Measurements from ENCODE around the gene PHACTR2. TPM values are rescaled to one million over a fixed set of nuclear protein-coding genes. Genes with fewer than 3 reads are reported as not detected.
A peak's percentile ranks its signal among the peaks of the same experiment; 100 is the strongest.

Gene PHACTR2
- total and polyA plus RNA-seq, 2 of the 13 experiments (the other 11 are each of a cell fraction or from before 2014, with no cell fraction given) = 11.3 to 28.2 TPM

GRCh38 chr6:143692696-143693095, 14.9 kb downstream of the PHACTR2 start (continued):
- no peak for TF ChIP-seq MEF2D (CRISPR knock-in tag; IDR thresholded peaks at IDR 0.05)
- no peak for TF ChIP-seq TERF1 (CRISPR knock-in tag; IDR thresholded peaks at IDR 0.05)
- no peak for TF ChIP-seq ZNF552 (CRISPR knock-in tag; IDR thresholded peaks at IDR 0.05; ENCODE audit: borderline replicate concordance)
- TF ChIP-seq MIXL1 (CRISPR knock-in tag; IDR thresholded peaks at IDR 0.05) = 0 out of 2 replicates have a peak, but pooled peaks have one; percentile 75
- peak; percentile 76; the same call in 1 of the 2 replicates for TF ChIP-seq ZMYM3 (CRISPR knock-in tag; IDR thresholded peaks at IDR 0.05)
- no peak for TF ChIP-seq RORA (CRISPR knock-in tag; IDR thresholded peaks at IDR 0.05)
- TF ChIP-seq ZNF468 (CRISPR knock-in tag; IDR thresholded peaks at IDR 0.05) = no peak
- TF ChIP-seq ZUFSP (CRISPR knock-in tag; IDR thresholded peaks at IDR 0.05; ENCODE audit: borderline replicate concordance) = no peak
- peak; percentile 85; the same call in 1 of the 2 replicates for TF ChIP-seq SALL1 (CRISPR knock-in tag; IDR thresholded peaks at IDR 0.05)
- no peak for TF ChIP-seq MATR3 (CRISPR knock-in tag; IDR thresholded peaks at IDR 0.05)
- peak; percentile 96 for TF ChIP-seq THRA (CRISPR knock-in tag; IDR thresholded peaks at IDR 0.05; ENCODE audit: borderline replicate concordance)
- no peak for TF ChIP-seq ZNF616 (CRISPR knock-in tag; IDR thresholded peaks at IDR 0.05; ENCODE audit: low read depth)
- no peak for TF ChIP-seq ZNF816 (CRISPR knock-in tag; IDR thresholded peaks at IDR 0.05; ENCODE audit: borderline replicate concordance)
- TF ChIP-seq IKZF5 (CRISPR knock-in tag; IDR thresholded peaks at IDR 0.05) = peak; percentile 77
- peak; percentile 93 for TF ChIP-seq ARID3A (IDR thresholded peaks at IDR 0.05; ENCODE audit: low read depth, low read length)
- TF ChIP-seq DR1 (CRISPR knock-in tag; IDR thresholded peaks at IDR 0.05) = no peak; the same call in 1 of the 2 replicates
- TF ChIP-seq ZBTB34 (CRISPR knock-in tag; IDR thresholded peaks at IDR 0.05) = peak; percentile 66; the same call in 1 of the 2 replicates
- no peak for TF ChIP-seq ZIK1 (CRISPR knock-in tag; IDR thresholded peaks at IDR 0.05; ENCODE audit: borderline replicate concordance, low read depth)
- no peak for TF ChIP-seq ZNF720 (CRISPR knock-in tag; IDR thresholded peaks at IDR 0.05)
- no peak for TF ChIP-seq ZNF335 (CRISPR knock-in tag; IDR thresholded peaks at IDR 0.05)
- TF ChIP-seq ZFP37 (CRISPR knock-in tag; IDR thresholded peaks at IDR 0.05; ENCODE audit: borderline replicate concordance) = no peak
- 0 out of 2 replicates have a peak, but pooled peaks have one; percentile 63 for TF ChIP-seq CBFB (CRISPR knock-in tag; IDR thresholded peaks at IDR 0.05)

All from HepG2 (cell line).